ENCODE data around the gene FBXW7. TPM values are rescaled to one million over a fixed set of nuclear protein-coding genes. Genes with fewer than 3 reads are reported as not detected.

The FBXW7 gene
- total RNA-seq, 1 experiment from 2014 or later: 23.0 TPM

- ChIA-PET CTCF (no interaction called here), RAD21 (ENCODE audit: low non-redundant PET in 1 of 2, low total read pairs in 2 of 2, uncharacterized antibody in 2 of 2, unreplicated experiment in 2 of 2) (no interaction called here), POLR2A (no interaction called here)
- Histone ChIP-seq H3K9me2 (ENCODE audit: insufficient read depth) (no peaks in the 10 kb centered on the region), H3K4me3 (replicated peaks in 1 of 2; ENCODE audit: low read depth in 1 of 2, low read length in 2 of 2) (no peak overlapping the region), H3K9ac (ENCODE audit: low read length) (no peak overlapping the region), H2AFZ (ENCODE audit: low read depth, low read length, poor library complexity, severe bottlenecking) (no peak overlapping the region), H3K4me2 (ENCODE audit: low read length) (no peak overlapping the region), H3K27ac (ENCODE audit: low read depth, low read length) (no peak overlapping the region), H3K4me1 (ENCODE audit: control insufficient read depth in 1 of 2, insufficient read depth in 2 of 2, low read length in 2 of 2) (no peaks in the 10 kb centered on the region), H3K36me3 (ENCODE audit: control insufficient read depth in 1 of 2, insufficient read depth in 2 of 2, low read length in 2 of 2) (no peaks in the 10 kb centered on the region), H3K79me2 (ENCODE audit: insufficient read depth, low read length) (peaks cover 94% of the 10 kb centered on the region), H4K20me1 (ENCODE audit: insufficient read depth) (peaks cover 4% of the 10 kb centered on the region; the same call in 1 of the 2 replicates), H3K9me3 (ENCODE audit: control insufficient read depth in 1 of 2, insufficient read depth in 1 of 2, low read depth in 1 of 2, low read length in 2 of 2) (no peaks in the 10 kb centered on the region), H3K27me3 (ENCODE audit: insufficient read depth, low read length) (no peaks in the 10 kb centered on the region)
- no peak for ATAC-seq
- DNase-seq (ENCODE audit: low read depth, low spot score): no peak
- BruUV-seq (replicated peaks): no TSS peak
- intact Hi-C loops (cut with micrococcal nuclease): no loop called here
- no peak for TF ChIP-seq POLR2A (IDR thresholded peaks at IDR 0.05; ENCODE audit: borderline replicate concordance, extremely low read depth, insufficient read depth, insufficient read length)
- TF ChIP-seq FOSL1 (IDR thresholded peaks at IDR 0.05; ENCODE audit: low read depth): no peak
- TF ChIP-seq CBX3 (IDR thresholded peaks at IDR 0.05; ENCODE audit: low read depth): no peak
- TF ChIP-seq, protein P1, sequence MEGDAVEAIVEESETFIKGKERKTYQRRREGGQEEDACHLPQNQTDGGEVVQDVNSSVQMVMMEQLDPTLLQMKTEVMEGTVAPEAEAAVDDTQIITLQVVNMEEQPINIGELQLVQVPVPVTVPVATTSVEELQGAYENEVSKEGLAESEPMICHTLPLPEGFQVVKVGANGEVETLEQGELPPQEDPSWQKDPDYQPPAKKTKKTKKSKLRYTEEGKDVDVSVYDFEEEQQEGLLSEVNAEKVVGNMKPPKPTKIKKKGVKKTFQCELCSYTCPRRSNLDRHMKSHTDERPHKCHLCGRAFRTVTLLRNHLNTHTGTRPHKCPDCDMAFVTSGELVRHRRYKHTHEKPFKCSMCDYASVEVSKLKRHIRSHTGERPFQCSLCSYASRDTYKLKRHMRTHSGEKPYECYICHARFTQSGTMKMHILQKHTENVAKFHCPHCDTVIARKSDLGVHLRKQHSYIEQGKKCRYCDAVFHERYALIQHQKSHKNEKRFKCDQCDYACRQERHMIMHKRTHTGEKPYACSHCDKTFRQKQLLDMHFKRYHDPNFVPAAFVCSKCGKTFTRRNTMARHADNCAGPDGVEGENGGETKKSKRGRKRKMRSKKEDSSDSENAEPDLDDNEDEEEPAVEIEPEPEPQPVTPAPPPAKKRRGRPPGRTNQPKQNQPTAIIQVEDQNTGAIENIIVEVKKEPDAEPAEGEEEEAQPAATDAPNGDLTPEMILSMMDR (IDR thresholded peaks at IDR 0.05 in 2 of 3, conservative IDR thresholded peaks at IDR 0.05 in 1 of 3; ENCODE audit: borderline replicate concordance in 1 of 3, insufficient read depth in 1 of 3, low read depth in 2 of 3, low read length in 2 of 3): no peak
- no peak for TF ChIP-seq ZFX (IDR thresholded peaks at IDR 0.05)
- no peak for TF ChIP-seq EGR1 (IDR thresholded peaks at IDR 0.05; ENCODE audit: low read depth)
- no peak for TF ChIP-seq SP1 (IDR thresholded peaks at IDR 0.05; ENCODE audit: low read depth)
- no peak for TF ChIP-seq ZNF274 (IDR thresholded peaks at IDR 0.05; ENCODE audit: low read depth, low read length)
- no peak for TF ChIP-seq ZBTB33 (IDR thresholded peaks at IDR 0.05; ENCODE audit: extremely low read depth, insufficient replicate concordance, low read length)
- TF ChIP-seq ATF3 (IDR thresholded peaks at IDR 0.05): no peak
- TF ChIP-seq, protein P2, sequence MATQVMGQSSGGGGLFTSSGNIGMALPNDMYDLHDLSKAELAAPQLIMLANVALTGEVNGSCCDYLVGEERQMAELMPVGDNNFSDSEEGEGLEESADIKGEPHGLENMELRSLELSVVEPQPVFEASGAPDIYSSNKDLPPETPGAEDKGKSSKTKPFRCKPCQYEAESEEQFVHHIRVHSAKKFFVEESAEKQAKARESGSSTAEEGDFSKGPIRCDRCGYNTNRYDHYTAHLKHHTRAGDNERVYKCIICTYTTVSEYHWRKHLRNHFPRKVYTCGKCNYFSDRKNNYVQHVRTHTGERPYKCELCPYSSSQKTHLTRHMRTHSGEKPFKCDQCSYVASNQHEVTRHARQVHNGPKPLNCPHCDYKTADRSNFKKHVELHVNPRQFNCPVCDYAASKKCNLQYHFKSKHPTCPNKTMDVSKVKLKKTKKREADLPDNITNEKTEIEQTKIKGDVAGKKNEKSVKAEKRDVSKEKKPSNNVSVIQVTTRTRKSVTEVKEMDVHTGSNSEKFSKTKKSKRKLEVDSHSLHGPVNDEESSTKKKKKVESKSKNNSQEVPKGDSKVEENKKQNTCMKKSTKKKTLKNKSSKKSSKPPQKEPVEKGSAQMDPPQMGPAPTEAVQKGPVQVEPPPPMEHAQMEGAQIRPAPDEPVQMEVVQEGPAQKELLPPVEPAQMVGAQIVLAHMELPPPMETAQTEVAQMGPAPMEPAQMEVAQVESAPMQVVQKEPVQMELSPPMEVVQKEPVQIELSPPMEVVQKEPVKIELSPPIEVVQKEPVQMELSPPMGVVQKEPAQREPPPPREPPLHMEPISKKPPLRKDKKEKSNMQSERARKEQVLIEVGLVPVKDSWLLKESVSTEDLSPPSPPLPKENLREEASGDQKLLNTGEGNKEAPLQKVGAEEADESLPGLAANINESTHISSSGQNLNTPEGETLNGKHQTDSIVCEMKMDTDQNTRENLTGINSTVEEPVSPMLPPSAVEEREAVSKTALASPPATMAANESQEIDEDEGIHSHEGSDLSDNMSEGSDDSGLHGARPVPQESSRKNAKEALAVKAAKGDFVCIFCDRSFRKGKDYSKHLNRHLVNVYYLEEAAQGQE (IDR thresholded peaks at IDR 0.05; ENCODE audit: low read depth): no peak
- TF ChIP-seq POLR2AphosphoS5 (IDR thresholded peaks at IDR 0.05; ENCODE audit: low read depth, low read length): no peak
- TF ChIP-seq CEBPB (IDR thresholded peaks at IDR 0.05; ENCODE audit: low read depth): no peak
- no peak for TF ChIP-seq SRF (IDR thresholded peaks at IDR 0.05; ENCODE audit: low read depth)
- TF ChIP-seq EZH2phosphoT487 (IDR thresholded peaks at IDR 0.05; ENCODE audit: borderline replicate concordance): no peak
- TF ChIP-seq RAD21 (IDR thresholded peaks at IDR 0.05; ENCODE audit: low read depth): no peak
These were observed 41.9 kb downstream of the FBXW7 start for GRCh38 chr4:152494020-152494419.

All from HCT116 (cell line).